Activated naive CD8-positive, alpha-beta T cell treated with anti-CD3 and anti-CD28 coated beads, Interleukin-2, amount 50 U/mL, for 24 hours (primary cell): ENCODE data around the gene STK16.
"Not testable (repeated sequence)": the region's sequence is repeated elsewhere in the genome, so short reads cannot be mapped to it uniquely, and the experiment has no call there.

Experiments used
- ATAC-seq: fragments of 150-1000 bp; cut with Tn5 transposase; one replicate; pipeline ENCODE4 v1.10.0; 2021
- DNase-seq: peaks from one replicate; pipeline ENCODE4 v3.0.0; 2021
- H3K27ac Mint-ChIP-seq: one replicate; pipeline ENCODE4 v1.8.0; 2021; ENCODE audit warnings: mild to moderate bottlenecking, mixed read lengths
- H3K27me3 Mint-ChIP-seq: one replicate; pipeline ENCODE4 v1.8.0; 2021; ENCODE audit warnings: mixed read lengths
- H3K36me3 Mint-ChIP-seq: one replicate; pipeline ENCODE4 v1.8.0; 2021; ENCODE audit warnings: low read depth, mixed read lengths
- H3K4me1 Mint-ChIP-seq: one replicate; pipeline ENCODE4 v1.8.0; 2021; ENCODE audit warnings: mixed read lengths
- H3K4me3 Mint-ChIP-seq: one replicate; pipeline ENCODE4 v1.8.0; 2021; ENCODE audit warnings: mild to moderate bottlenecking, moderate library complexity, mixed read lengths
- H3K9me3 Mint-ChIP-seq: one replicate; pipeline ENCODE4 v1.8.0; 2021; ENCODE audit warnings: mixed read lengths

The STK16 gene, protein sequence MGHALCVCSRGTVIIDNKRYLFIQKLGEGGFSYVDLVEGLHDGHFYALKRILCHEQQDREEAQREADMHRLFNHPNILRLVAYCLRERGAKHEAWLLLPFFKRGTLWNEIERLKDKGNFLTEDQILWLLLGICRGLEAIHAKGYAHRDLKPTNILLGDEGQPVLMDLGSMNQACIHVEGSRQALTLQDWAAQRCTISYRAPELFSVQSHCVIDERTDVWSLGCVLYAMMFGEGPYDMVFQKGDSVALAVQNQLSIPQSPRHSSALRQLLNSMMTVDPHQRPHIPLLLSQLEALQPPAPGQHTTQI

DNA sequence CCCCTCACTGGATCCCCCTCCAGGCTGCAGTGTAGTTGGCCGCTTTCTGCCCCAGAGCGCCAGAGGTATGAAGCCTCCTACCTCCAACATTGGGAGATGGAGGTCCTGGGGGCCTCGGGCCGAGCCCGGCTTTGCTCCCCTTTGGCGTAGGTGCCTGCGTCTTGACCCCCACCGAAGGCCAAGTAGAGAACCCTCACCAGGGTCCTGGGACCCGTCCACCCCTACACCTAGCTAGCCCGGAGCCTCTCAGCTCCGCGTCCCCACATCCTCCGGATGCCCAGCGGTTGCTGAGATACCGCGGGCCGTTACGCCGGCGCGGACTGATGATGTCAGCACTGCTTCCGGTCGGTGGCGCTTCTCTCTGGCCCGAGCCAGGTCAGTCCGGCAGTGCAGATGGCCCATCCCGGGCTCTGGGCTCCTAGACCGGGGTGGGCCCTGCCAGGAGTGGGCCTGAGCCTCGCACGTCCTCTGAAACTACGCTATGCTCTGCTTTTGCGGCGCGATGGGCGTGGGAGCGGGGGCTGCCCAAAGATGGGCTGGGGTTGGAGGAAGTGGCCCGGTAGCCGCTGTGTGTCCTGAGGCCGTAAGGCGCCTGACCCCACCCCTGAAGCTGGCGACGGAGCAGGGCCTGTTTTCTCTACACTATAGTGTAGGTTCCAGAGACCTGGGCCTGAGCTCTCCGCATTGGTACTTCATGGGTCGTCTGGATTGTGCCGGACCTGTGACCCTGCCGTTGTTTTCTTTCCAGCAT is at the start of gene STK16, which contains the start of gene GLB1L:
Gene STK16 (plus strand): TSS at position 332 of the 751 bp plus-strand sequence. CDS start 521 bp downstream, outside the sequence.
Gene GLB1L (minus strand): TSS at position 297 of the 751 bp plus-strand sequence. CDS start 1,871 bp downstream, outside the sequence.
- ATAC-seq: peak; percentile 59
- Mint-ChIP-seq H3K27me3 (no peaks in the 10 kb centered on the region), H3K4me1 (peaks cover 62% of the 10 kb centered on the region), H3K4me3 (peak within 1 kb of the TSS; percentile 87), H3K27ac (peak within 1 kb of the TSS; percentile 94), H3K36me3 (peaks cover 34% of the 10 kb centered on the region), H3K9me3 (no peaks in the 10 kb centered on the region)
- peak; percentile 95 for DNase-seq

DNA sequence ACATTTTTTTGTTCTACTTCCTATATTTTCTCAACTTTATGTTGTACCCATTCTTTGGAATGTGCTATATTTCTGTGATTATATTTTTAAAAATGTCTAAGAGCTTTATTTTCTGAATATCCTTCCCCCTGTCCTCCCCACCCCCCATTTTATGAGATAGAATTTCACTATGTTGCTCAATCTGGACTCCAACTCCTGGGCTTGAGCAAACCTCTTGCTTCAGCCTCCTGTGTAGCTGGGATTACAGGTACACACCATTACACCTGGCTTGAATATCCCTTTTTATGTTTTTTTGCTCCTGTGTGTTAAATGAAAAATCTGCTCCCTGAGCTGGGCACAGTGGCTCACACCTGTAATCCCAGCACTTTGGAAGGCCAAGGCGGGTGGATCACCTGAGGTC is 47.9 kb upstream of the STK16 start:
- Mint-ChIP-seq H3K9me3 (peaks cover 4% of the 10 kb centered on the region), H3K4me1 (peaks cover 21% of the 10 kb centered on the region), H3K4me3 (no peak overlapping the region), H3K36me3 (peaks cover 5% of the 10 kb centered on the region), H3K27me3 (no peaks in the 10 kb centered on the region), H3K27ac (no peak overlapping the region)
- ATAC-seq (no peak), DNase-seq (no peak)

GRCh38 chr2:219198974-219199373 is 46.3 kb upstream of the STK16 start:
- Mint-ChIP-seq H3K4me3 (peak overlapping the region; percentile 82), H3K4me1 (peaks cover 21% of the 10 kb centered on the region), H3K27me3 (no peaks in the 10 kb centered on the region), H3K36me3 (peaks cover 5% of the 10 kb centered on the region), H3K27ac (peak overlapping the region; percentile 73), H3K9me3 (peaks cover 4% of the 10 kb centered on the region)
- DNase-seq: no peak
- no peak for ATAC-seq

GRCh38 chr2:219199470-219200211 is 45.6 kb upstream of the STK16 start:
- Mint-ChIP-seq H3K4me3 (peak overlapping the region; percentile 82), H3K27me3 (no peaks in the 10 kb centered on the region), H3K27ac (peak overlapping the region; percentile 73), H3K4me1 (peaks cover 21% of the 10 kb centered on the region), H3K36me3 (peaks cover 6% of the 10 kb centered on the region), H3K9me3 (peaks cover 8% of the 10 kb centered on the region)
- peak; percentile 52 for ATAC-seq
- no peak for DNase-seq

GRCh38 chr2:219200502-219201326 is 44.6 kb upstream of the STK16 start:
- peak; percentile 49 for DNase-seq
- not testable (repeated sequence) for H3K27me3 Mint-ChIP-seq, H3K9me3 Mint-ChIP-seq, H3K36me3 Mint-ChIP-seq, ATAC-seq
- H3K27ac Mint-ChIP-seq: peak overlapping the region; percentile 88
- peak overlapping the region; percentile 82 for H3K4me3 Mint-ChIP-seq
- peaks cover 22% of the 10 kb centered on the region for H3K4me1 Mint-ChIP-seq

- not testable (repeated sequence) for H3K4me3 Mint-ChIP-seq, H3K9me3 Mint-ChIP-seq, H3K27me3 Mint-ChIP-seq, ATAC-seq, DNase-seq, H3K36me3 Mint-ChIP-seq
- Mint-ChIP-seq H3K4me1 (peaks cover 26% of the 10 kb centered on the region), H3K27ac (peak overlapping the region; percentile 88)
Measured at GRCh38 chr2:219201331-219201730, 43.9 kb upstream of the STK16 start.

GRCh38 chr2:219204425-219205164 is 40.7 kb upstream of the STK16 start:
- Mint-ChIP-seq H3K27ac (no peak overlapping the region), H3K27me3 (no peaks in the 10 kb centered on the region), H3K36me3 (peaks cover 6% of the 10 kb centered on the region), H3K9me3 (peaks cover 8% of the 10 kb centered on the region), H3K4me3 (no peak overlapping the region), H3K4me1 (peaks cover 40% of the 10 kb centered on the region)
- ATAC-seq: no peak
- no peak for DNase-seq

DNA sequence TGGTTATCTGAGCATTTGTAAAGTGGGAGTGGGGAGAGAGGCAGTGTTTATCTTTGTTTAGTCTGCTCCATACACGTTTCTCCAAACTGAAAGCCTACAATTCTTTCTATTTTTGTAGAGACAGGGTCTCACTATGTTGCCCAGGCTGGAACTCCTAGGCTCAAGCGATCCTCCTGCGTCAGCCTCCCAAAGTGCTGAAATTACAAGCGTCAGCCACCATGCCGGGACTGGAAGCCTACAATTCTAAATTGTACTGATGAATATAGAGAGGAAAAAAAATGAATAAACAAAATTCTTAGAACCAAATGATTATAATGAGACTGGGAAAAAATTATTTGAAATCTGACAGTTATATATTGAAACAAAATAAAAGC is 40.1 kb upstream of the STK16 start:
- Mint-ChIP-seq H3K4me1 (peaks cover 42% of the 10 kb centered on the region), H3K9me3 (peaks cover 8% of the 10 kb centered on the region), H3K27me3 (no peaks in the 10 kb centered on the region), H3K36me3 (peaks cover 11% of the 10 kb centered on the region), H3K27ac (no peak overlapping the region), H3K4me3 (no peak overlapping the region)
- ATAC-seq (no peak), DNase-seq (no peak)

- H3K27ac Mint-ChIP-seq: peak overlapping the region; percentile 89
- no peak for ATAC-seq
- H3K4me1 Mint-ChIP-seq: peaks cover 44% of the 10 kb centered on the region
- H3K4me3 Mint-ChIP-seq: peak overlapping the region; percentile 85
- peaks cover 12% of the 10 kb centered on the region for H3K36me3 Mint-ChIP-seq
- peaks cover 6% of the 10 kb centered on the region for H3K9me3 Mint-ChIP-seq
- H3K27me3 Mint-ChIP-seq: no peaks in the 10 kb centered on the region
- no peak for DNase-seq
Measured at GRCh38 chr2:219205981-219206327, 39.3 kb upstream of the STK16 start.

GRCh38 chr2:219206328-219207133 is 38.7 kb upstream of the STK16 start, which contains the start of gene ZFAND2B:
Gene ZFAND2B (plus strand): TSS chr2:219206782. CDS start chr2:219206988, 206 bp downstream.
- DNase-seq (peak; percentile 96), ATAC-seq (peak; percentile 97)
- Mint-ChIP-seq H3K27ac (peak within 1 kb of the TSS; percentile 89), H3K4me1 (peaks cover 48% of the 10 kb centered on the region), H3K4me3 (peak within 1 kb of the TSS; percentile 85), H3K36me3 (peaks cover 15% of the 10 kb centered on the region), H3K27me3 (no peaks in the 10 kb centered on the region), H3K9me3 (peaks cover 4% of the 10 kb centered on the region)

DNA sequence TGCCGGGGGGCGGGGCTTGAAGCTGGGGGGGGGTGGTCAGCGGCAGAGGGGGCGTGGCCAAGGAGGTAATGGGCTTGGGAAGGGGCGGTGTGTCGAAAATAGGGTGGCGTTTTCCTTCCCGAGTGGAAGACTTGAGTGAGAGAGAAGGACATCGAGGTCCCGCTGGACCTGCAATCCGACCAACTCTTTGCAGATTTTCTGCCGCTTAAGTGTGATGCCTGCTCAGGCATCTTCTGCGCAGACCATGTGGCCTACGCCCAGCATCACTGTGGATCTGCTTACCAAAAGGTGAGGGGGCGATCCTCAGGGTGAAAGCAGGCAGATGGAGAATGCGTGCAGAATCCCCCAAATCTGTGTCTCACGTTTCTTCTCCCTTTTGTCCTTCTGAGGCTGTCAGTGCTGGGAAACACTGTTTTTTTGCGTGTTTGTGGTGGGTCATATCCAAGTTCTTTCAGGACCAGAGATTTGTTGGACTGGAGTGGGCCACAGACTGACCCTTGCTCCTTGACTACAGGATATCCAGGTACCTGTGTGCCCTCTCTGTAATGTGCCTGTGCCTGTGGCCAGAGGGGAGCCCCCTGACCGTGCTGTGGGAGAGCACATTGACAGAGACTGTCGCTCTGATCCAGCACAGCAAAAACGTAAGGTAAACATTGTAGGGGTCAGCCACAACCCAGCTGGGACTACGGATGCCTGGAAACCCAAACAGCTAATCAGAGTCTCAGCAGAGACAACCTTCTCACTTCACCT is 38.0 kb upstream of the STK16 start:
- H3K27ac Mint-ChIP-seq: peak overlapping the region; percentile 71
- ATAC-seq: no peak
- H3K4me1 Mint-ChIP-seq: peaks cover 48% of the 10 kb centered on the region

More for the DNA sequence above, 38.0 kb upstream of the STK16 start:
- H3K27me3 Mint-ChIP-seq: no peaks in the 10 kb centered on the region
- peak overlapping the region; percentile 85 for H3K4me3 Mint-ChIP-seq
- no peak for DNase-seq
- H3K9me3 Mint-ChIP-seq: peaks cover 4% of the 10 kb centered on the region
- H3K36me3 Mint-ChIP-seq: peaks cover 18% of the 10 kb centered on the region
